HT1080 (cell line): ENCODE results near the gene OCEL1. TPM values are rescaled to one million over a fixed set of nuclear protein-coding genes. Genes with fewer than 3 reads are reported as not detected.

ENCODE experiments used
- DNase-seq: peaks from one replicate; pipeline ENCODE4 v3.0.0-alpha.2; 2015; ENCODE audit warnings: low read depth
- total RNA-seq: library from RNA; depleted of rRNA; stranded (reverse); fragments of >200 nt; shearing (Covaris generic); gene quantifications from 2 replicates; pipeline ENCODE4 v1.2.3, GENCODE V29; 2014

The OCEL1 gene
- total RNA-seq, 1 experiment from 2014 or later = 8.1 TPM

DNA sequence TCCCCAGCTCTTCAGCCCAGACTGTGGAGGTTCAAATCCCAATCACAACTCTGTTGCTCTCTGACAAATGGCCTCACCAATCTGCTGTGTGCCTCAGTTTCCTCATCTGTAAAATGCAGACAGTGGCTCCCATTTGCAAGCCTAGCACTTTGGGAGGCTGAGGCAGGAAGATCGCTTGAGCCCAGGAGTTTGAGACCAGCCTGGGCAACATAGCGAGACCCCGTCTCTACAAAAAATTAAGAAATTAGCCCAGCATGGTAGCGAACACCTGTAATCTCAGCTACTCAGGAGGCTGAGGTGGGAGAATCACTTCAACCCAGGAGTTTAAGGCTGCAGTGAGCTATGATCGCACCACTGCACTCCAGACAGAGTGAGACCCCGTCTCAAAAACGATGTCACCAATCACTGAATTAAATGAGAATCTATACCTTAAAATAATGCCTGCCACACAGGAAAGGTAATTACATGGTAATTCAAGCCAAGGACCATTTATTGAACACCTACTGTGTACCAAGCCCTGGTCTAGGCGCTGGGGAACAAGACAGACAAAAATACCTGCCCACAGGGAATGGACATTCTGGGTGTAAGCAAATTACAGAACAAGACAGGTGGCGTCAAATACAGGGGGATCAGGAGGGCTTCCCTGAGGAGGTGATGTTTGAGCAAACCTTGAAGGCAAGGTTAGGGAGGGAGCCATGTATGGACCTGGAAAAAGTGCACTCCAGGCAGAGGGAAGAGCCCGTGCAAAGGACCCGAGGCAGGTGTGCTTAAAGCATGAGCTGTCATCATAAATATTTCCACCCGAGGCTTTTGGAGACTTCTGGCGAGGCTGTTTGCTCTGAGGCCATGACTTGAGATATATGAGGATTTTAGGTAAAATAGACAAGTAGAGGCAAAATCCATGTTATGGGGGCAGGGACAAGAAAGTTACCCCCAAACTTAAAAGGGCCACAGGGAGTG, 12.0 kb downstream of the OCEL1 start:
- no peak for DNase-seq

DNA sequence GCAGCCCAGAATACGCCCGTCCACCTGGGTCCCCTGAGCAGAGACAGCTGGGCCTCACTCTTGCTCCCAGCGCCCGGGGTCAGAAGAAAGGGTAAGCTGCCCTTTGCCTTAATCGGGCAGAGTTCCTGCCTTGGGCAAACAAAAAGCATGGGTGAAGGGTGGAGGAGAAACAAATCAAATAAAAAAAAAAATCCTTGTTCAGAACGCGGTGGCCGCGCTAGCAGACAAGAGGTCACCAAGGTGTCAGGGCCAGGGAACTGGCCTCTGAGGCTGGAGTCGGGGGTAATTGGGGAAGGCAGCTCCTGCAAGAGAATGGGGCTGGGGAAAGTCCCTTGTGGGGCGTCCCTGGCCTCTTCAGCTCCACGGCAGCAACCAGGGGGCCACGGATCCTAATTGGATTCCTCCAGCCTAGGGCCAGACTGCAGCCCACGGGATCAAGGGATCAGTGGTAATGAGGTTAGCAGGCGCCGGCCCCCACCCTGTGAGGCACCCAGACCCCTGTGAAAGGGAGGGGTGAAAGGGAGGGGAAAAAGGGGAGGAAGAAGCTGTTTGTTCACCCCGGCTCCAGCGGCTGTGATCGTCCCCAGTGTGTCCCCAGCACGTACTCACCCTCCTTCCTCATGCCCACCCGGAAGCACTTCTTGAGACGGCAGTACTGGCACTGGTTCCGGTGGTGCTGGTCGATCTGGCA, 14.2 kb downstream of the OCEL1 start:
- DNase-seq = no peak

DNA sequence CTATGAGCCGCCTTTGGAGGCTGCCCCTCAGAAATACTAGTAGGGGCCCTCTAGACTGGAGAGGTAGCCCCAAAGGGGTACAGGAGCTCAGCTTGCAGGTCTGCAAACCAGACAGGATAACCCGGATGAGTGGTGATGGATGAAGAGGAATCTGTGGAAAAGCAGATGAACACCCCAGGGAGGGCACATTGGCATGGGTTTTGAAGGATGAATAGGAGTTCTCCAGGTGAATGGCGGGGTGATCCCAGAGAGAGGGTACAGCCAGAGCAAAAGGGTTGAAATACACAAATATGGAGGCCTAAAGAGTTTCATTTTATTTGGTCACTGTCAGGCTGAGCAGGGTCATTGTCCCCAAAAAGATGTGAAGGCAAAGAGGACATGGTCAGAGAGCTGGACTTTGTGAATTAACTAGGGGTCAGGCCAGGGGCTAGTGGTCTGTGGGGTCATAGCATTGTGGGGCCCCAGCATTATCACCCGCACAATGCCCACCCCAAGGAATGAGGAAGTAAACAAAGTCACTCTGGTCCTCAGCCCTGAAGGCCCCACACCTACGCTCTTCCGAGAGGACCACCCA, 14.9 kb downstream of the OCEL1 start:
- no peak for DNase-seq

DNA sequence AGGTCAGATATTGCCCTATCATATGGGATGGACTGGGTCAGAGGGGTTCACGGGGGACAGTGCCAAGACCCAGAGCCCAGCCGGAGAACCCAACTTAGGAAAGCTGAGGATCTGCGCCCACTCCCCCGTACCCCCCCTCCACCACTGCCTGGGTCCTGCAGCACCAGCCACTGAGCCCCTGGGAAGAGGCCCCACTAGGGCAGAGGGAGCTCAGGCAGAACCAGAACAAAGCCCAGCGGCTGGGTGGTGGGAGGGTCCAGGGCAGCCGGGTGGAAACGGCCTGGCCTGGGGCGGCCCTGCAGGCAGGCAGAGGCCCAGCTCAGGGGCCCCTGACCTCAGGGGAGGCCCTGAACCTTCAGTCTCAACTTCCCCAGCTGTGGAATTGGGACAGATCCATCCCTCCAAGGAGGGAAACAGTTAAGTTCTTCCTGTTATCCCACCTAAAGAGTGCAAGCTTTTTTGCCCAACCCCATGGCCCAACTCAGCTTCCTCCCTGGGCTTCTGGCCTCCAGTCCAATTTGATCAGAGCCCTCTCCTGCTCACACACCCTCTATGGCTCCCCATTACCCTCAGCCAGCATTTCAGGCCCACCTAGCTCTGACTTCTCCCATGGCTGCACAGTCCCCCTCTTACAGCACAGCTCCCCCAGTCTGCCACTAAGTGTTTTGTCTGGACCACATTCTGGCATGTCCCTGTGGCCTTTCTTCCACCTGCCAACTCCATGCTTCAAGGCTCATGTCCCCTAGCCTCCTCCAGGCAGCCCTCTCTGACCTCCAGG, 16.6 kb downstream of the OCEL1 start:
- no peak for DNase-seq

DNA sequence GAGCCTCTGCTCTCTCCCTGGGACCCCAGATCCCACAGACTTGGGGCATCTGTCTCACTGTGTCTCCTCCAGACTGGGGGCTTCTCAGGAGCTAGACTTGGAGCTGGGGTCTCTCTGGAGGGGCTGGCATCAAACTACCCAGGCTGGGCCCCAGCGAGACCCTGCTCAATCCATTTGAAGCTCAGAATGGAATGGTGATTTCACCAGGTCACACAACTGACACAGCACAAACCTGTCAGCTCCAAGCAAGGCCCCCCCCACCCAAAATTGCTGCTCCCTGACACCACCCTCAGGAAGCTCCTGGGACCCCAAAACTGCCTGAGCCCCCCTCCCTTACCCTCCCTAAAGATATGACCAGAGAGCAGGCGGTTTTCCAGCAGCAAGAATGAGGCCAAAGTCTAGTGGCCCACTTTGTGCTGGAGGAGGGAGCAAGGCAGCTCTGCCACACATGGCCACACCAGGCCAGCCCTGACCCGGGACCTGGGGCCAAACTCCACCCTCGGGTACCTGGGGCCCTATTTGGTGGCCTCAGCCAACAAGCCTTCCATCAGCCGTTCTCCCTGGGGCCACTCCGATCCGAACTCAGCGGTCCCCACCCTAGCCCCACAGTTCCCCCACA, 17.3 kb downstream of the OCEL1 start:
- no peak for DNase-seq

DNA sequence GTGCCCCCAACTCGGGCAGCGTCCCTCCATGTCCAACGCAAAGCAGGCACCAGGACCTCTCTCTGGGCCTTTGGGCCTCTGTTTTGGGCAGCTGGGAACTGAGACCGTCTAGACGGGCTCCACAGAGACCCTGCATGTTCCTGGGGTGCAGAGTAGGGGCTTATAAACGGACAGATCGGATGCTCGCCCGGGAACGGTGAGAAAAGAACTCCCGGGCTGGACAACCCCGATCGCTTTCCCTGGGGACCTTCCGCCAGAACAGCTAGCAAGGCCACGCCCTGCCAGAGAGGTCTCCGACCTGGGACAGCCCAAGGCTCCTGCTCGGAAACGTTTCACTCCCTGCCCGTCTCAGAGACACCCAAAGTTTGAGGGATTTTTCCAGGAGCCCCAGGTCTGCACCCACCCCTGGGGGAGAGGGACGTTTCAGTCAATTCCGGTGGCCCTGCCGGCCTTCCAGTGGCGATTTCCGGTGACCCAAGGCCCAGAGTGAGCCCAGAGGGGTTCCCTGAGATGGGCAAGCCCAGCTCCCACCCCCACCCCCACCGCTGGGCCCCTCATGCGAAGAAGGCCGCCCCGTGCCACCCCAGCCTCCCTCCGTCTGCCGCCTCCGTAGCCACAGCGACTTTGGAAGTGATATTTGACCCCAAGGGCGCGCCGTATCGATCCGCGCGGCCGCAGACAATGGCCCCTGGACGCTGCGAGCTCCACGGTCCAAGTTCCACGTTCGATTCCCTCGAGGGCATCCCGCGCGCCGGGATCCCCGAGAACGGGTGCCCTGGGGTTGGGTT, 18.0 kb downstream of the OCEL1 start:
- no peak for DNase-seq

DNA sequence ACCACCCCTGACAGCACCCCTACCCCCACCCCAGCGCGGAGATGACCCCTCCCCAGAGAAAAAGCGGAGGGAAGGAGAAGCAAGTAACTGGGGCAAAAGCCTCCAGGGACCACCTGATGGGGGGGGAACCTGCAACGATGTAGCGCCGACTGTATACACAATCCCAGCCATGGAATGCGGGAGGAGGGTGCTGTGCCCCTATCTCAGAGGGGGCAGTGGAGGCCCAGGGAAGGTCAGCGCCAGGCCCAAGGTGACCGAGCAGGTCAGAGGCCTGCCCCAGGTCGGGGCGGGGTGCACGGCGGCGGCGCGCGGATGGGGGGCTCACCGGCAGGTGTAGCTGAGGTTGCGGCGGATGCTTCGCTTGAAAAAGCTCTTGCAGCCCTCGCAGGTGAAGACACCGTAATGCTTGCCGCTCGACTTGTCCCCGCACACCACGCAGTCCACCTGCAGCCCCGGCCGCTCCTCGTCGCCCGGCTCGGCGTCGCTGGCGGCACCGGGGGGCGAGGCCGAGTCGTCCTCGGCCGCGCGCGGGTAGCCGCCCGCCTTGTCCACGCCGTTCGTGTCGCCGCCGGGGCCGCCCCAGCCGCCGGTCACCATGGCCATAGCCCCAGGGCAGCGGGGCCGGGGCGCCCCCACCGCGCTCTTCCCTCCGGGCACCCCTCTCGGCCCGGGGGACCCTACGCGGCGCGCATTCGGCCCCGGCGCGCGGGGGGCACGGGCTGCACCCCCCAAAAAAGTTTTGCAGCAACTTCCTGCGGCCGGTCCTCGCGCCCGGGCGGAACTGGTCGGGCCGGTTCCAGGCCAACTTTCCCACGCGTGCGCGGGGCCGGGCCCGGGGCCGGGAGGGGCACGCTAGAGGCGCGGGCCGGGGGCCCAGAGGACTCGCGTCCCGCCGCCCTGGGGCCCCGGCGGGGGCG, 18.9 kb downstream of the OCEL1 start:
- DNase-seq = no peak

DNA sequence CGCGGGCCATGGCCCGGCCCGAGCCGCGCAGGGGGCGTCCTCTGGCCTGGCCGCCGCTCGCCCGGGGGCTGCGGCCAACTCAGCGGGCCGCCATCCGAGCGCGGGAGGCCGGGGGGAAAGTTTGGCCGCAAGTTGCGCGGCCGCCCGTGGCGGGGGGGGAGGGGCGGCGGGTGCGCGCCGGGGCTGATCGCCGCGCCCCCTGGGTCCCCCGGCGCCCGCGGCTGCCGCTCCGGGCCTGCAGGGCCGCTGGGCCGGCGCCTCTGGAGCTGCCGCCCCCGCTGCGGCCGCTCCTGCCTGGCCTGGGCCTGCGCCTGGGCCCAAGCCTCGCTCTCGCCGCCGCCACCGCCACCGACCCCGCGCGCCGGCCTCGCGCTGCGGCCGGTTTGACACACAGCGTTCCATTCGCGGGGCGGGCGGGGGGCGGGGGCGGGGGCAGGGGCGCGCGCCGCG, 19.5 kb downstream of the OCEL1 start, which contains the start of gene NR2F6:
Gene NR2F6, minus strand, starts transcription at position 385 of the 450 bp plus-strand sequence. CDS start 699 bp downstream, outside the sequence.
- DNase-seq = no peak

DNA sequence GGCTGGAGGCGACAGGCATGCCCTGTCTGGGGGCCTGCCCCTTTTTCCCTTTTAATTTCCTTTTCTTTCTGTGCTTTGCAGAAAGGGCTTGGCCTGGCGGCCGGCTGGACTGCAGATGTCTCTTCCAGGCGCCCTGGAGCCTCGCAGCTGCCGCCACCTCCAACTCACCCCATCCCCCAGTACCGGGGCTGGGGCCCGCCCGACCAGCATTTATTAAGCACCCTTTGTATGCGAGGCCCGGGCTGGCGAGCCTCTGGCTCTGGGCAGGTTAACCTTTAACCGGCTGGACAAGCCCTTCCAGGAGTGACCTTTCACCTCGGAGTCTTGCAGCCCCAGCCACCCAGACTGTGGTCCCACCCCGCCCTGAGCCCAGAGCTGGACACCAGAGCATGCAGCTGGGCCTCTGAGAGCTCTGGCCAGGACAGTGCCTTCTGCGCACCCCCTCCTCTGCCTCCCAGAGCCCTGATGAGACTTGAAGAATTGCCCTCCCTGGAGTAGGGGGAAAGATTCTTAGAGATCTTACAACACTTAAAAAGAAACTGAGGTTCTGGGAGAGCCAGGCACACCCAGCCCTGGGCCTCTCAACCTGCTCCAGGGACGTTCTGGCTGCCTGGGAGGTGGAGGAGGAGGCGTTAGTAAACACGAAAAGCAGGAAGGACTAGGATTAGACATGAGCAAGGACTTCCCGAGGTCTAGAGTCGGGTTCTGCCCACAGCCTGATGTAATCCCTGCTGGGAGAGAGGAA, 20.8 kb downstream of the OCEL1 start:
- DNase-seq = peak; percentile 41

DNA sequence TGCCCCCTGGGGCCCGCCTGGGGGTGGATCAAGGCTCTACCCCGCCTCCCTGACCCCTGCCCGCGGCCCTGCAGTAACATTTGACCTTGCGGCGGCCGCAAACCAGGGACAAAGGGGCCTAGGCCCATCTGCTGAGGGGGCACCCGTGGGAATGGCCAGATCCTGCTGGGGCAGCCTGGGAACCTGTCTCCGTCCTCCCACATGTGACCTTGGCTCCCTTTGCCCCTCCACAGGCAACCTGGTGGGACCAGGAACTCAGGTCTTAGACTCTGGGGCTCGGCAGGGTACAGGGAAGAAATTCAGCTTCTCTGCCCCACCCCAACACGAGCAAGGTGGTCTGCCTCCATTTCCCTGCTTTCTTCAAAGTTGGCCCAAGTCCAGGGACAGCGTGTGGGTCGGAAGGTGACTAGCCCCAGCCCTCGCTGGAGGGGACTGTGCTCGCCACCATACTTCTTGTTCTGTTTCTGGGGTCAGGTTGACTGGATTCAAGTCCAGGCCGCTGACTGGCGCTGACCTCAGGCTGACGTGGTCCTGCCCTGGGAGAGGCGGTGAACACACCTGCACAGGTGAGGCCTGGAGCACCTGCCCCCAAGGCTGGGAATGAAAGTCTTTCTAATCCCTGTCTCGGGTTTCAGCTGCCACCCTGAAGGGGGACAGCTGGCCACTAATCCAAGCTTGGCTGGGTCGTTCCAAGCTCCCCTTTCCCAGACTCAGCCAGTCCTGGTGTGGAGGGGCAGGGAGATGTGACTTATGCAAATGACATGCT, 22.2 kb downstream of the OCEL1 start:
- DNase-seq = no peak

DNA sequence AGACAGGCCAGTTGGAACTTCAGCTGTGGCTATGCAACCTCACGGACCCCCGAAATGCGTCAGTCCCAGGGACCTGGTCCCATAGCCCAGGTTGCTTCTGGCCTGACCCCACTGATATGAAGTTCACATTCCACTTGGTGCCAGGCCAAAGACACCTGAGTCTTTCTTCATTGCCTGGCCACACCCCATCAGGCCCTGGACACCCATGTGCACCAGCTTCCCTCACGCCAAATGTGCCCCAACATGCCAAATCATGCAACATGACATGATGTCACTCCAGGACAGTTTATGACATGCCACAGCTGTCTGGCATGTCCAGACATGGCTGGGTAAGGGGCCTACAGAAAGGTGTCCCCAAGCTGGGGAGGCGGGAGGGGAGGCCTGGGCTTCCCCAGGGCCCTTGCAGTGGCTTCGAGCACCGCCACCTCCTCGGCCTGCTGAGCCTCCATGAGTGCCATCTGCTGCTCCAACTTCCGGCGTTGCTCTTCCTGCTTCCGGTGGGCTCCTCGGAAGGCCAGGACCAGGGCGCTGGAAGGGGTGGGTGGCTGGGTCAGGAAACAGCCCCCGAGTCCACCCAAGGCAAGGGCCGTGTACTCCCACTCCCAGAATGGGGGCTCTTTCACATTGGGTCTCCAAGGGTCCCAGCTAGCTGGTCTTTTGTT, 24.0 kb downstream of the OCEL1 start:
- DNase-seq = no peak

DNA sequence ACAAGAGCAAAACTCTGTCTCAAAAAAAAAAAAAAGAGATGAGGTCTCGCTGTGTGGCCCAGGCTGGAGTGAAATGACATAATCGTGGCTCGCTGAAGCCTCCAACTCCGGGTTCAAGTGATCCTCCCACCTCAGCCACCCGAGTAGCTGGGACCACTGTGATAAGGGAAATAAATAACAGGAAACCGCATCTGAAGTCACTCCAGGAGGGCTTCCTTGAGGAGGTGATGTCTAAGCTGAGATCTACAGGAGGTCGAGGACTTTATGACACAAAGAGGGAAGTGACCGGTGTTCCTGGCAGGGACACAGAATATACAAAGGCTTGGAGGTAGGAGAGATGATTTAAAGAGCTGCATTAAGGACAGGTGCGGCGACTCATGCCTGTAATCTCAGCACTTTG, 28.6 kb downstream of the OCEL1 start:
- peak; percentile 26 for DNase-seq

DNA sequence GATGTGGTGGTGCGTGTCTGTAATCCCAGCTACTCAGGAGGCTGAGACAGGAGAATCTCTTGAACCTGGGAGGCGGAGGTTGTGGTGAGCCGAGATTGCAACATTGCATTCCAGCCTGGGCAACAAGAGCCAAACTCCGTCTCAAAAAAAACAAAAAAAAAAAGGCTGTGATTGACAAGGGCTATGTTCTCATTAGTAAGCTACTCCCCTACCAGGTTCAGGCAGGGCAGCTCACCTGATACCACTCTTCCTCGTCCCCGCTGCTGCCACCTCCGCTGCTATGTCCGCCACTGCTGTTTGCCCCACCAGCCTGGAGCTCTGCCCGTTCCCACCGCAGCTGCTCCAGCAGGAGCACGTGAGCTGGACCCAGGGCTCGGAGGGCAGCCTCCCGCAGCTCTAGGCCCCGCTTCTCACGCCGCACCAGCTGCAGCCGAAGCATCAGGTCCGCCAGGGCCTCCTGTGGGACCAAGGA, 29.2 kb downstream of the OCEL1 start:
- peak; percentile 48 for DNase-seq

DNA sequence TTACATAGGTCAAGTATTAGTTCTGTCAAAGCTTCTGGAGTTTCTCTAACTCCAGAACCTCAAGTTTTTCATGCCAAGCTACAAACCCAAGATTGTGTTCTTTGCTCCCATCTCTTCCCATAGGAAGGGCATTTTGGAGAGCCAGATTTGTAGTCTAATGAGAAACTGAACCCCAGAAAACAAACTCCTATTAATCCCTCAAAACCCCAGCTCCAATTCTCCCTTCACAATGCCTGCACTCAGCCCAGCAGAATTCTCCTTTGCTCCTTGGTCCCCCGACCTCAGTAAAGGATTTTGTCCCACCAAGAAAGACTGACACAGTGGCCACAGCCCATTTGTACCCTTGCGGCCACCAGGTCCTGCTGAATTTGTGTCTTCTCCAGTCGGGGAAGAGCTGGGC, 30.1 kb downstream of the OCEL1 start:
- DNase-seq = no peak

DNA sequence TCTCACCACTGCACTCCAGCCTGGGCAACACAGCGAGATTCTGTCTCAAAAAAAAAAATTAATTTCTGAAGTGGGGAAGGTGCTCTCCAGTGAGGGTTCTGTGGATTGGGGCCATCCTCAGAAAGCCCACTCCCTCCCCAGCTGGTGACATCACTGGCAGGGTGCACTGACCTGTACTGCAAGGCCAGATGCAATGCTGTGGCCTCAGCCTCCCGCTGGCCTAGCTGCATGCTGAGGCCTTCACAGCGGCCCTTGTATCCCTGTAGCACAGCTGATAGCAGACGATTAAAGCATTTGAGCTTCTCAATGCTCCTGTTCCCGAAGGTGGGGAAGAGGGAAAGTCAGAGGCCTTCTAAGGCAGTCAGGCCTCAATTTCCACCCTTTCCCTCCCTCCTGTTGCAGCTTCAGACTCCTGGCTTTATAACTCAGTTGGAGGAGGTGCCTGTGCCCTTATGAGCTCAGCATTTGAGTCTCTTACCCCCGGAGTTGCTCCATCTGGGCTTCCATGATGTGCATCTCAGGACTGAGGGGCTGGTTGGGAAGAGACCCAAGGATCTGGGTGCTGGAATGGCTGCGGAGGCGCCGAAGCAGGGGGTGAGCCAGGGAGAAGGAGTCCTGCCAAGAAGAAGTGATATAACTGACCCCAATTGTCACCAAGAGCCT, 33.2 kb downstream of the OCEL1 start:
- DNase-seq = no peak

DNA sequence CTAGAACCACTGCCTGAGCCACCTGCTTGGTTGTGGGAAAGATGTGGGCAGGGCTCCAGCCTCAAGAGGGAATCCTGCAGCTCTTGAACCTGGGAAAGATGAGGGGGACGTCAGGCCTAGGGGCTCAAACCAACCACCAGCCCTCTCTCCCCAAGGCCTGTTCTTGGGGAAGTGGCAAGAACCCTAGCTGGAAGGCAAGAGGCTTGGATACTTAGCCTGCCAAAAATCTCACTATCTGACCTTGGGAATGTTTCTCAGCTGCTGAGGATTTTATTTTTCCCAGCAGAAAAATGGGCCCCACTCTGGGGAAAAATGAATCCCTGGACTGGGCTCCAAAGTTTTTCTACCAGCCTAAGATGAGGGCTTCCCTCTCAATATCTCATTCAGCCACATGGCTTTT, 33.9 kb downstream of the OCEL1 start:
- DNase-seq = no peak
